Activated T-cell treated with anti-CD3 and anti-CD28 coated beads, Interleukin-2, amount 50 U/mL, for 1 hour (primary cell): ENCODE data around the gene CKB.

Experiments used
- DNase-seq: peaks from one replicate; pipeline ENCODE4 v3.0.0-alpha.2; 2020

The CKB gene

GRCh38 chr14:103483600-103483999 is 39.0 kb downstream of the CKB start:
- no peak for DNase-seq

- no peak for DNase-seq
These were observed 42.0 kb downstream of the CKB start for GRCh38 chr14:103480595-103480994.

- DNase-seq, result no peak
These were observed 46.0 kb downstream of the CKB start for GRCh38 chr14:103476631-103477030.

DNA sequence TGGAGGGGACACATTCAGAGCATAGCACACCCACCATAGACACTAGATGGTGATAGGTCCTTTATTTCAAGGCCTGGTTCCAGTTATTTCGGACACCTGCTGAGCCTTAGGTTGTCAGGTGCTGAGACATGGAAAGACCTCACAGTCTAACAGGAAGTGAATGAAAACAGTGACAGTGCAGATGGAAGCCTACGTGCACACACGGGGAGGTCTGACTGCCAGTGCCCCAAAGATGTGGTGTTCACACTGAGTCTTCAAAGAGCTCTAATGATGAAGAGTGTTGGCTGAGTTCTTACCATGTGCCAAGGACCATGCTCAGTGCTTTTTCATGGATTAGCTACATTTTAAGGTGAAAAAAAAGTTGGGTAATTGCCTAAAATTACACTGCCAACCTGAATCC is 46.6 kb downstream of the CKB start:
- no peak for DNase-seq

GRCh38 chr14:103474893-103475292 is 47.7 kb downstream of the CKB start:
- DNase-seq, result no peak

- DNase-seq, result no peak
These were observed 49.7 kb downstream of the CKB start for GRCh38 chr14:103472939-103473338.
